NCI-H1105 (cell line): Measurements from ENCODE around the gene BTRC.
"Not testable (repeated sequence)": the region's sequence is repeated elsewhere in the genome, so short reads cannot be mapped to it uniquely, and the experiment has no call there.

Experiments used
- DNase-seq: peaks from one replicate; lab custom pipeline; 2025; lab: John Stamatoyannopoulos, UW

The BTRC gene

GRCh38 chr10:101386659-101387259, 32.8 kb downstream of the BTRC start:
- no peak for DNase-seq

GRCh38 chr10:101388676-101389276, 34.8 kb downstream of the BTRC start:
- DNase-seq, result no peak

DNA sequence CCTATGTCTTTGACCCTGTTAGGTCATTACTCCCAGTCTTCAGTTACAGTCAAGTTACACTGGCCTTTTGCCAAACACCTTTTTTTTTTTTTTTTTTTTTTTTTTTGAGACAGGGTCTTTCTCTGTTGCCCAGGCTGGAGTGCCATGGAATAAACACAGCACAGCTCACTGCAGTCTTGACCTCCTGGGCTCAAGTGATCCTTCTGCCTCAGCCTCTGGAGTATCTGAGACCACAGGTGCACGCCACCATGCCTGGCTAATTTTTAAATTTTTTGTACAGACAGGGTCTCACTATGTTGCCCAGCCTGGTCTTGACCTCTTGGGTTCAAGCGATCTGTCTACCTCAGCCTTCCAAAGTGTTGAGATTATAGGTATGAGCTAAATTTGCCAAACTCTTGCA, 35.6 kb downstream of the BTRC start:
- not testable (repeated sequence) for DNase-seq

GRCh38 chr10:101389986-101390531, 36.1 kb downstream of the BTRC start:
- DNase-seq, result no peak

DNA sequence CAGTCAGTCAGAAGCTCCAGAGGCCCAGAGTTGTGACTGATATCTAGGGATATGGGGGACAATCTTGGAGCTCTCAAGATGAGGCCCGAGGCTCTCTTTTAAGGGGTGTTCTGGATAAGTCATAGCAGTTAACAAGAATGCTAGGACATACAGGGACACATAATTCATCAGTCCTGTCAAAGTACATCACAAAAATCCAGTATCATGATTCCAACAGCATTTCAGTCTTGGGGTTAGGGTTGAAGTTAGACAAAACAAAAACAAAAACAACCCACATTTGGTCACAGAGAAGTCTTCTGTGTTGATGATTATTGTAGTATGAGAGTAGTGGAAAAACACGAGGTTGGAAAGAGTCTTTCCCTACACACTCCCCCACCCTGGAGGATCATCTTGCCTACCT, 39.4 kb downstream of the BTRC start:
- DNase-seq, result no peak

DNA sequence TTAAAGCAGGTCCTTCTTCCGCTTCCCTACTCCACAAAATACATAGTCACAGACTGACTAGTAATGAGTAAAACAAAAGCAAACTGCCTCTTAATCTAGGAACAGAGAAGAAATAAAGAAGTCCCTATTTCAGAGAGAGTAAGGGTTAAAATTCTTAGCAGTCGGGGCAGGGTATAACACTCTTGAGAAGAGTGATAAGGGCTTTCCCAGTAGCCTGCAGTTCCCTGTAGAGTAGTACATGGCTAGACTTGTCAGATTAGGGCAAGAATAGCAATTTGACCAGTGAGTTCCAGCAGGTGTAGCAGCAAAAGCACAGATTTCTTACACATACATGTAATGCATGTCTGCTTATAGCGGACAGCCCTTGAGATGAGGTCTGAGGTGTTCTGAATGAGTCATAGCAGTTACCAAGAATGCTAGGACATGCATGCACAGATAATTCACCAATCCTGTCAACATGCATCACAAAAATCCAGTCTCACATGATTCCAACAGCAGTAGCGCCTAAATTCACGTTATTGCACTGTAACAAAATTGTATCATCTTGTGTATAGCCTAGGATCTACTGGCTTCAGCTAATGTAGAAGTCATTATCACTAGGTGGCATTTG, 40.7 kb downstream of the BTRC start:
- no peak for DNase-seq

- no peak for DNase-seq
Measured at GRCh38 chr10:101397140-101397539, 43.2 kb downstream of the BTRC start.

DNA sequence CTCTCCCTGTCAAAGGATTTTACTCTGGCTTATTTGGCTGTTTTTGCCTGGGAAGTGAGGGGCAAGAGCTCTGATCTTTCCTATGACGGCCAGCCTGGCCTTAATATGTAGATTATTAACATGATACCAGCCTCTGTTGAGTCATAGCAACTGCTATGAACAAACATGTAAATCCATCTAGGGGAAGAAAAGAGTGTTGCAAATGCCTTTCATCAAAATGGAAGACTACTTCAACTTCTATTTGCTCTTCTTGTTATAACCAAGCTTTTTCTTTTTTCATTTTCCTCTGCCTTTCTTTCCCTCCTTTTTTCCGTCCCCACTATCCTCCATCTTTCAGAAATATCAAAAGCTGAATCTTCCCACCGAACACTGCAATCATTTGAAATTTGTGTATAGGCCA, 46.6 kb downstream of the BTRC start:
- no peak for DNase-seq

DNA sequence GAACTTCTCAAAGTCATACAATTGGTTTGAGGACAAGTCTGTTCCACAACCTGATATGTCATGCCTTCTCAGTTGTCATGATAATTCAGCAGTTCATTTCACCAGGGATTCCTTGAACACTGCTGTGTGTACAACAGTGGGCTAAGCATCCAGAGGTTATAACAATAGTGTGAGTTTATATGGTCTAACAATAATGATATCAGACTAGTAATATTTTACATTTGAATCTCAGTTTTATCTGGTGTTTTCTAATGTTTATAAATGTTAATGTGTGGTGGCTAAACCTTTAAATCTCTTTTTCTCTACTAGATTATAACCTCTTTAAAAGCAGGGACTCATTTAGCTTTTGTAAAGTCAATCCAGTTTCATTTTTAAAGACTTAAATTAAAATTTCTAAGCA, 48.7 kb downstream of the BTRC start:
- no peak for DNase-seq

DNA sequence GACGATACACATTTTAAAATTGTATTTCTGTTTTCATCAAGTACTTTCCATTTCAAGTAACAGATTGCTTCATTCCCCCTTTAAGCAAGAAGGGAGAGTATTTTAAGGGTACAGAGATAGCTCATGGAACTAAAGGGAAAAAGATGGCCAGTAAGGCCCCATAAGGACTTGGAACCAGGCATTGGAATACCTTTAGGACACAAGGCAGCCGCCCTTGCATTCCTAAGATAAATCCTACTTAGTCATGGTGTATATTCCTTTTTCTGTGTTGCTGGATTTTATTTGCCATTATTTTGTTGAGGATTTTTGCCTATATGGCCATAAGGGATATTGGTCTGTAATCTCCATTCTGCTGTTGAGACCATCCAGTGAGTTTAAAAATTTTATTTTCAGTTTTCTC, 49.2 kb downstream of the BTRC start:
- DNase-seq, result no peak

DNA sequence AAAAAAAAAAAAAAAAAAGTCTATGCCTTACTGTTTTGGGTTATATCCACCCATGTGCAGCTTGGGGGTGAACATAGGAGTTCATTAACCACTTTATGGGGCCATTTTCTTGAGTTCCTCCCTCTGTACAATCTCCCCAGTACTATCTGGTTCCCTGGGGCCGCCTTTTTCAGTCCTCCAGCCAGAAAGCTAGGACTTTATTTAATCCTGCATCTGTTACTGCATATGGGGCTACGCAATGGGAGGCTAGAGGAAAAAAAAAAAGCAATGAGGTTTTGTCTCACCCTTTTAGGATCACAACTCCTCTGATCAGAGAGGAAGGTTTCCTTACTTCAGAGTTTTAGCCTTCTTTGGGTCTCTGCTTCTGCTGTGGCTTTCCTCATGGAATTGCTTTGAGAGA, 51.0 kb downstream of the BTRC start:
- no peak for DNase-seq

GRCh38 chr10:101411598-101411997, 57.6 kb downstream of the BTRC start:
- DNase-seq, result no peak

GRCh38 chr10:101414034-101414433, 60.1 kb downstream of the BTRC start:
- no peak for DNase-seq

- DNase-seq, result no peak
Measured at GRCh38 chr10:101415884-101416283, 61.9 kb downstream of the BTRC start.

DNA sequence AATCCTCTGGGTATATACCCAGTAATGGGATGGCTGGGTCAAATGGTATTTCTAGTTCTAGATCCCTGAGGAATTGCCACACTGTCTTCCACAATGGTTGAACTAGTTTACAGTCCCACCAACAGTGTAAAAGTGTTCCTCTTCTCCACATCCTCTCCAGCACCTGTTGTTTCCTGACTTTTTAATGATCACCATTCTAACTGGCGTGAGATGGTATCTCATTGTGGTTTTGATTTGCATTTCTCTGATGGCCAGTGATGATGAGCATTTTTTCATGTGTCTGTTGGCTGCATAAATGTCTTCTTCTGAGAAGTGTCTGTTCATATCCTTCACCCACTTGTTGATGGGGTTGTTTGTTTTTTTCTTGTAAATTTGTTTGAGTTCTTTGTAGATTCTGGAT, 68.0 kb downstream of the BTRC start:
- DNase-seq, result not testable (repeated sequence)

DNA sequence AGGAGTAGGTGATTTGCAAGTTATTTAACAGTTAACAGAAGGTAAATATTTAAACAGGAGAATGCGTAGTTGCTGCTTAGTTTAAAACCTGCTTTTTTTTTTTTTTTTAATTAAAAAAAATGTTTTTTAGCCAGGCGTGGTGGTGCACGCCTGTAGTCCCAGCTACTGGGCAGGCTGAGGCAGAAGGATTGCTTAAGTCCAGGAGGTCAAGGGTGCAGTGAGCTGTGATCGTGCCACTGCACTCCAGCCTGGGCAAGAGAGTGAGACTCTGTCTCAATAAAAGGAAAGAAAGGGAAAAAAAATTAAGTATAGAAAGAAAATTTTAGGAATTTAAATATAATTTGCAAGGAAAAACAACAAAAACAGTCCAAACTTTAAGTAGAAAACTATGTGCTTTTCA, 71.6 kb downstream of the BTRC start:
- no peak for DNase-seq

- DNase-seq, result no peak
Measured at GRCh38 chr10:101428036-101428435, 74.1 kb downstream of the BTRC start.

GRCh38 chr10:101429423-101429822, 75.5 kb downstream of the BTRC start:
- no peak for DNase-seq

DNA sequence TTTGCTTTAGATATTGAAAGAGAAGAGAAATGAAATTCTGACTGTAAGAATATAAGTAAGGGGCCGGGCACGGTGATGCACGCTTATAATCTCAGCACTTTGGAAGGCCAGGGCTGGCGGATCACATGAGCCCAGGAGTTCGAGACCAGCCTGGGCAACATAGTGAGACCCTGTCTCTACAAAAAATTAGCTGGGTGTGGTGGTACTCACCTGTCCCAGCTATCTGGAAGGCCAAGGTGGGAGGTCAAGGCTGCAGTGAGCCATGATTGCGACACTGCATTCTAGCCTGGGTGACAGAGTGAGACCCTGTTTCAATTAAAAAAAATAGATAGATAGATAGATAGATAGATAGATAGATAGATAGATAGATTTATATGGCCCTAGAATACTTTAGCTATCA, 82.3 kb downstream of the BTRC start:
- DNase-seq, result no peak

DNA sequence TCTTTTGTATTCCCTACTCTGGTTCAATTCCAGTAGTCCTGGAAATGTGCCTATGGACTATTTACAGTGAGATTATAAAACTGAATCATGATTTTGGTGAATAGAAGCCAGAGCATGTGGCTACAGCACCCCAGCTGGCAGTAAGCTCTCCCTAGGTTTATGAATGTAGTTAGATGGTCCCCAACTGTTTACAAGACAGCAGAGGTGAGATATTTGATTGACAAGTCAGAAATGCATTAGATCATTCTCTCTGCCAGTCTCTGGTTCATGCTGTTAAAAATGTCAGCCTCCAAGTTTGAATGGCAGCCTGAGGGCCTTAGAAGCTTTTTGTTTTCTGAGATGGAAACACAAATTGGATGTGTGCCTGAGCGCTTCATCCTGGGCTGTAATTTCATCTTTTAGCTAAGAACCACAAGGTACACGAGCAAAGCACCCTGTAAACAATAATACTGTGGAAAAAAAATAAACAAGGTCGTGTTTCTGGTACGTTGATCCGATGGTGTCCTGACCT, 85.0 kb downstream of the BTRC start:
- no peak for DNase-seq

GRCh38 chr10:101441541-101442455, 87.8 kb downstream of the BTRC start:
- DNase-seq, result peak; percentile 52

GRCh38 chr10:101442456-101442800, 88.5 kb downstream of the BTRC start:
- no peak for DNase-seq
